GM21723 (cell line): ENCODE data around the gene SLC22A23.

Experiments used
- ATAC-seq: cut with Tn5 transposase; IDR thresholded peaks from one replicate; pipeline ENCODE4 v1.9.1; 2021; ENCODE audit warnings: mild to moderate bottlenecking, moderate library complexity; ENCODE audit not compliant: unreplicated experiment

Gene SLC22A23

DNA sequence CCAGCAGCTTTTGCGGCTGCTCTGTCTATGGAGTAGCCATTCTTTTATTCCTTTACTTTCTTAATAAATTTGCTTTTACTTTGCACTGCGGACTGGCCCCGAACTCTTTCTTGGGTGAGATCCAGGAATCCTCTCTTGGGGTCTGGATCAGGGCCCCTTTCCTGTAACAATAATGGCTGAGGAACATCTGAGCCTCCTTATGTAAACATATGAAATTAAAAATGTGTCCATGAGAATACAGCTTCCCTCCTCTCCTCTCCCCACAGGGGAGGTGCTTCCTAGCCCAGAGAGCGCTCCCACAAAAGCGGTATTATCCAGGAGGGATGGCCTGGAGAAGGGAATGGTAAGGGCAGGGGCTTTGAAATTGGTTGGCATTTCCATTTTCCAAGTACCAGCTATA, 117.0 kb downstream of the SLC22A23 start:
- ATAC-seq, result no peak

DNA sequence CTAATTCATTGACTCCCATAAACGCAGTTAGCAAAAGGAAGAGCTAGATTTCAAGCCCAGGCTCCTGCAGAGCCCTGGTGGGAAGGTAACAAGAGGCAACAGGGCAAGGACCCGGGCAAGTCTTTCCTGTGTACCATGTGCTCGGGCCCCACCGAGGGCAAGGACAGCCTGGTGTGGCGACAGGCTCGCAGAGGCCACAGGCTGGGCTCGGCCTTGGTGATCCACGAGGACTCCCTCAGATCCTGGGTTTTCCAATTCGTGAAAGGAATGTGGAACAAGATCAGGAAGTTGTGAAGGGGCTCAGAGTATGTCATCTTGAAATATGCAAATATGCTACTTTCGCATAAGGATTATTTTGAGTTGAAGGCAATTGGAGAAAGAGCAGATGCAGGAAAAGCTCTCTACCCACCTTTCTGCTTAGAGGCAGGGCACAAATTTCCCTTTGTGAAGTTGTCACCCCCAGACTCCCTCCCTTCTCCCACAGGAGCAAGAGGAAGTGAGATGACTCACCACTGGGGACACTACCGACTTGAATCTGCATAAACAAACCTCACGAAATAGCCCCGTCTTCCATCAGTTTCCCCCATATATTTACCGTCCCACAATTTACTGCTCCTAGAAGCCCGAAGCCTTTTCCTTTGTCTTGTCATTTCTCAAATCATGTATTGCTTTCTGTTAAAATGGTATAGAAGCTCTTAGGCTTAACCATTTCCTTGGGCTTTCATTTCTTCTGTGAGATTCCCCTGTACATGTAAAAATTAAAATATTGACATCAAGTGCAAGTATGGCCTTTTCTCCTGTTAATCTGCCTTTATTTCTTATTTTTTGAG, 119.1 kb downstream of the SLC22A23 start:
- peak; percentile 45 for ATAC-seq

DNA sequence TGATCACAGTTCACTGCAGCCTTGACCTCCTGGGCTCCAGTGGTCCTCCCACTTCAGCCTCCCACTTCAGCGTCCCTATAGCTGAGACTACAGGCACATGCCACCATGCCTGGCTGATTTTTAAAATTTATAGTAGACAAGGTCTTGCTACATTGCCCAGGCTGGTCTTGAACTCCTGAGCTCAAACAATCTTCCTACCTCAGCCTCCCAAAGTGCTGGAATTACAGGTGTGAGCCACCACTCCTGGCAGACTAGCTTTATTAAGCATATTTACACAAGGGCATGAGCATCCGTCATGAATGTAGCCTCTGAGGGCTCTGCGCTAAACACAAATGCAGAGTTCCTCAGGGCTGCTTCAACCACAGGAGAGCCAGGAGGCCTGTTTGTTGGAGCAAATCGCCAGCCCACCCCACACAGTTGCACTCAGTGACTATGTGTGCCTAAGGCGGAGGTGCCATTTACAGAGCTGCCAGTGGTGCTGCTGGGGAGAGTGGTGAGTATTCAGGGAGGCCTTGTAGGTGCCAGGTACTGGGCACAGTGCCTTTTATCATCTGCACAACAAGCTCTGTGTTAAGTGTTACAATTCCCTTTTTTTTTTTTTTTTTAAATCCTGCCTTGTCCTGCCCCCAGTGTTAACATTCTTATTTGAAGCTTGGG, 119.9 kb downstream of the SLC22A23 start:
- no peak for ATAC-seq

DNA sequence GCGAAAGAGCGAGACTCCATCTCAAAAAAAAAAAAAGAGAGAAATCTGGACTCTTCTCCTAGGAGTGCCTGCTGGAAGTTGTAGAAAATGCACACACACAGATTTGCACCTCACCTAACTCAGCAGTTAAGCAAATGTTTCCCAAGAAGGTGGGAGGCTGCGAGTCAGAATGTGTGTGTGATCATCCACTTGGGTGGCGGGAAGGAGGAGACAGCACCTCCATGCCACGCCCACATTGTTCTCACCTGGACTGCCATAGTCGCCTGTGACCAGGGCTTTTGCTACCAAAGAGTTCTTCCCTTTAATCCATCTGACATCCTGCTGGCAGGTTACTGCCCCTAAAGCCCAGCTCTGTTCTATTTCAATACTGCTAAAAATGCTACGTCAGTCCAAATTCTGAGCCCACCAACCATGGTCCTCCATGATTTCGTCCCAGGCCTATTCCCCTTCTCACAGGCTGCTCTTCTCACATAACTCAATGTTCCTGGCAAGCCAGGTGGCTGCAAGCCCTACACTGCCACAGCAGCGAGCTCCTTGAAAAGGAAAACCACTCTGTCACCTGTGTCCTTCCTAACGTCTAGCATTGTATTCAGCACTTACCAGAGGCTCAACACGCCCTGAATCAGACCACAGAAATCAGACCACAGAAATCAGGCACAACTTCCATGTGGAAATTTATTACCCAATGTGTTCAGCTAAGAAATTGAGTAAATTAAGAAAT, 120.6 kb downstream of the SLC22A23 start:
- ATAC-seq, result no peak

DNA sequence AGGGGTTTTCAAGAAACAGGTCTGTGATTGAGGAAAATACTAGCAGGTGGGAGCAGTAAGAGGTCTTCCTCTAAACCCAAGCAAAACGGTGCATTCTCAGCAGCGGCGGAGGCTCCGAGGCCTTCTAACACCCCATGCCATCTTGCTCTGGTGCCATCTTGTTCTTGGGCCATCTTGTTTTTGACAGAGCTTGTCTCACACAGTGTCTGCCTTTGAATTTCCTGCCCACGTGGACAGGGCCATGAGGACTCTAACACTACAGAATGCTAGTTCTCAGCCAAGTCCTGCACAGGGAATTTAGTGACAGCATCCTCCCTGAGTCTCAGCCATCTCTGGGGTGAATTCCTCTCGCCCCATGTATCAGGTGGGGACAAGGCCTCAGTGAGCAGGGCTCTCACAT, 121.7 kb downstream of the SLC22A23 start:
- ATAC-seq, result no peak

DNA sequence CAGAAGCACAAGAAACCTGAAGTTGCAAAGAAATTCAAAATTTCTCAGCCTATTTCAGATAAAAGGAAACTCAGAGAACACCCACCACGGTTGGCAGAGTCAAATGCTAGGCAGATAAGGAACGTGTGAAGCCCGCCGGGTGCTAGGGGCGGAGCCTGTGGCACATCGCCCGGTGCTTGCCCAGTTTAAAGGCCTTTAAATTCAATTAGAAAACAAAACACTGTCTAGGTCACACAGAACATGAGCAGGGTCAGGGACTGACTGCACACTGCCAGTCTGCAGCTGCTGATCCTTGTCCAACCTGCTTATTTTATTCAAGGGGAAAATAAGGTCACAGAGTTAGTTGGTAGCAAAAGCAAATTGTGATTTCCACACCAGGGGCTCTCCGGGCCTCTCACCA, 122.3 kb downstream of the SLC22A23 start:
- no peak for ATAC-seq

DNA sequence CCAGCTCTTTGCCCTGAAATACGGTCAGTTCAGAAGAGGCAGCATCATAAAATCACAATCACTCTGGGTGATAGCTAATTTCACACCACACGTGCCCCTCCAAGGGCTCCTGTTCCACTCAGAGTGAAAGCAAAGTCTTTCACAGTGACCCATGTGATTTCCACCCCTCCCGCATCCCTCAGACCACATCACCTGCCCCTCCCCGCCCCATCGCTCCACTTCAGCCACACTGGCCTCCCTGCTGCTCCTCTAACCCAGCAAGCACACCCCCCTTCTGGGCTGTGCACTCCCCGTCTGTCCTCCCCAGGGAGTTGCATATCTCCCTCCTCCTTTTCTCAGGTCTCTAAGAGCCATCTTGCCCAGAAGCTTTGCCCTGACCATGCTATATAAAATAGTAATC, 123.6 kb downstream of the SLC22A23 start:
- peak; percentile 70 for ATAC-seq

DNA sequence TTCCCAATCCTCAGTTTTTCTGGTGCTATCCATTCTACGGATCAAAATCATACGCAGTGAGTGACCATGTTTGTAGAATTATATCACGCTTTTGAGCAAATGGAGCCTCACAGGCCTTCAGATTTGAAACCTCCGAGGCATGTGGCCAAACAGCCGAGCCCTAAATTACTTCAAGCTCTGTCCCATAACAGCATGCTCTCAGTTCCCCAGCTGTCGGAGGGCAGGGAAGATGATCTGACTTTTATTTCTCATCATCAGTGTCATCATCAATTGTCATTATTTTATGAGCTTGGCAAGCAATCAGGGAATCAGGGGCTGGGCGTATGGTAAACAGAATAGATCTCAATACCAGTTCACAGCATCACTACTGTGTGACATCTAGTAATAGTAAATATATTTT, 124.9 kb downstream of the SLC22A23 start:
- no peak for ATAC-seq

DNA sequence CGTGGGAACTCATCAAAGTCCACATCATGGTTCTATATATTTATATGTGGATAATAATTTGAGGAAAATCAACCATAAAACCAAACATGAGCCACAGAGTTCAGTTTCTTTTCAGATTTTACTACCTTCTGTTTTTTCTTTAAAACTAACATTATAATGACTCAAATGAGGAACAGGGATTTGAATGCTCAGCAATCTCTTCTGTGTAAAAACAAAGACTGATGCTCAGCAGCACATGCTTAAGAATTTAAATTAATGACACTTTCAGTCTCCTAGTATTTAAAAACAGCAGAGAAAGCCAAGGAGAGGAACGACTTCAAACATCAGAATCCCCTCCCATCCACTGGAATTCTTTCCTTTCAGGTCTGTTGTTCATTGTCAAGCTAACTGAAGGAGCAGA, 125.4 kb downstream of the SLC22A23 start:
- ATAC-seq, result no peak

DNA sequence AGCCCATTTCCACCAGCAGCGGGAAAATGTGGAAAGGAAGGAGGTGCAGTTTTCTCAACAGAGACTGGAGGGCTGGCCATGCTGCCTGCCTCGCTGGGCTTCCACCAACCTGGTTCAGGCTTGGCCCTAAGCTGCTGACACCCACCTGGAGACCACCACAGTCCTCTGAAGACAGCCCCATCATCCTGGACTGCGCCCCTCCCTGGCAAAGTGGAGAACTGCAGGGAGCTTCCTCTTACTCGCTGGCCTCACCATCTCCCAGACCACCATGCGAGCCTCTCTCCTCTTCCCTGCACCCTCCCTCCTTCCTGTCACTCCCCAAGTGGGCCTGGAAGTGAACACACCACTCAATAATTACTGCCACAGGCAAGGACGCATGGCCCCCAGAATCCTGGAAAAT, 126.7 kb downstream of the SLC22A23 start:
- no peak for ATAC-seq

DNA sequence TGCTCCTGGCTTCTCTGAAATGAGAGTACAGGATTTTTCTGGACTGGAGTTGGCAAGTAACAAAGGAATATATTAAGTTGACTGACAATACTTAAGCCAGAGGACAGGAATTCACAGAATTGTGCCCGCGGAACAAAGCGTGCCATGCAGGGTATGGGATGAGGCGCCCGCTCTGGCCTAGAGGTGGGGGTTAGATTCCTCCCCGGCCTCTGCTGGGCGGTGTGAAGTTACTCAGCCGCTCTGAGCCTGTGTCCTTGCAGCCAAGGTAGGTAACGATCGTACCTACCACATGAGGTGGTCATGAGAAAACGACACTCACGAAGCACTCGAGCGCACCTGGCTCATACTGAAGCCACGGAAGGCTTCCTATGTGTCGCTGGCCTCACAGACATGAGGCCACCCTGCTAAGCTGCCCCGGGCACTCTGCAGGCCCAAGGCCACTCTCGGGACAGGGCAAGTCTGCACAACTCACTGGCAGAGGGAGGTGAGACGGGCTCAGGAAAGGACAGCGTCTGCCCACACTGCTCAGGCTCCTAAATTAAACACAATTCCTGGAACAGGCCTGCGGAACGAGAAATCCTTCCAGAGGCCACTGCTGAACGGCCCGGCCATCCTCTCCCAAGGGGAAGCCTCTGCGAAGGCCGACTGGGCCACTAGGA, 127.3 kb downstream of the SLC22A23 start:
- ATAC-seq, result no peak

DNA sequence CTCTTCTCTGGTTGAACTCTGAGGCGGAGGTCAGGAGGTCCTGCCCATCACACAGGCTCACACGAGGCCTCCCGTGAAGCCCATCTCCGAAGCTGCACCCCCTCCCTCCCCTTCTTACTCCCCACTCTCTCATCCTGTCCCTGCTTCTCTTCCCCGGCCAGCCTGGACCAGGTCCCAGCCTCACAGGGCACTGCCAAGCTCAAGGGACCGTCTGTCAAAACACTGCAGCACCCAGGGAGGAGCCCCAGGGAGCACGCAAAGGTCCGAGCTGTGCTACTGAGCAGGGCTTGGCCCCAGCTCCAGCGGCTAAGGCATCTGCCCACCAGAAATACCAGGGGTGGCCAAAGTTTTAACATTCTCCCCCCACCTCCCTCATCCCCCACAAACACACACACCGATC, 128.1 kb downstream of the SLC22A23 start:
- ATAC-seq, result no peak

DNA sequence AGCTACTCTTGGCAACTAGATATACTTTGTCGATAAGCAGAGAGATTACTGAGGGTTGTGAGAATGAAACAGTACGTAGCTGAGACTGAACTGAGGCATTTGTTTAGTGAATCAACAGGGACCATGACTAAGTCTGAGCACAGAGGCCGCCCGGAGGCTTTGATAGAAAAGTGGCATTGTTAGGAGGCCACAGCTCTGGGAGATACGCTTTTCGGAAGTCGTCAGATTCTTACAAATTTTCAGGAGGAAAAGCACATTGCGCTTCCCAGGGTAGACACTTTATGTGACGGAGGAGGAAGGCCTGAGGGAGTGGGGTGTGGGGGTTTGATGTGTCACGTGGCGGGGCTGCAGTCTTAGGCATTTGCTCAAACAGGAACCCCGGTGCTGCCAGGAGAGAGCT, 128.7 kb downstream of the SLC22A23 start:
- ATAC-seq, result no peak

DNA sequence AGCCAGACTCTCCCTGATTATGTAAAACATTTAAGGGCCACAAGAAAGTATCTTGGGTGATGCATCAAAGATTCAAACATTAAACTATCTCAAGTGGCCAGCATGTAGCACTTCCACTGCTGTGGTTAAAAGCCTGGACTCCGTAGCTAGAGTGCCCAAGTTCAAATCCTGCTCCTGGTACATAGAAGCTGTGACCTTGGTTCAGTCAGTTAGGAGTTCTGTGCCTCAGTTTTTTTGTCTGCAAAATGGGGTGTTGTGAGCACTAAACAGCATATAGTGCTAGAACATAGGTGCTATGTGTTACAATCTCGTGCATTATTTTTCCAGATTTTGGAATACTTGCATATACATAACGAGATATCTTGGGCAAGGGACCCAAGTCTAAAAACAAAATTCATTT, 129.4 kb downstream of the SLC22A23 start:
- ATAC-seq, result no peak

DNA sequence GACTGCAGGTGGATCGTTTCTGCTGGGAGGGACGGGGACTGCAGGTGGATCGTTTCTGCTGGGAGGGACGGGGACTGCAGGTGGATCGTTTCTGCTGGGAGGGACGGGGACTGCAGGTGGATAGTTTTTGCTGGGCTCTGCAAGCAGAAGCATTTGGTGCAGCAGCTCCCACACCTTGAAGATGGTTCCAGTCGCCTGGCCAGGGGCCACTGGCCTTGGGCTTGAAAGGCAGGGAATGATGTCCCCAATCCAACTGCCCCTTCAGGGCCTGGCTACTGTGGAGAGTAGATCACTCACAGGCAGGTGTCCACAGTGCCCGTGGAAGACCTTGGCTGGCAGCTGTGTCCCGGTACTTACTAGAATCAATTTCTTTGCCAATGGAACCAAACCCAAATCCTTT, 129.9 kb downstream of the SLC22A23 start:
- ATAC-seq, result no peak

DNA sequence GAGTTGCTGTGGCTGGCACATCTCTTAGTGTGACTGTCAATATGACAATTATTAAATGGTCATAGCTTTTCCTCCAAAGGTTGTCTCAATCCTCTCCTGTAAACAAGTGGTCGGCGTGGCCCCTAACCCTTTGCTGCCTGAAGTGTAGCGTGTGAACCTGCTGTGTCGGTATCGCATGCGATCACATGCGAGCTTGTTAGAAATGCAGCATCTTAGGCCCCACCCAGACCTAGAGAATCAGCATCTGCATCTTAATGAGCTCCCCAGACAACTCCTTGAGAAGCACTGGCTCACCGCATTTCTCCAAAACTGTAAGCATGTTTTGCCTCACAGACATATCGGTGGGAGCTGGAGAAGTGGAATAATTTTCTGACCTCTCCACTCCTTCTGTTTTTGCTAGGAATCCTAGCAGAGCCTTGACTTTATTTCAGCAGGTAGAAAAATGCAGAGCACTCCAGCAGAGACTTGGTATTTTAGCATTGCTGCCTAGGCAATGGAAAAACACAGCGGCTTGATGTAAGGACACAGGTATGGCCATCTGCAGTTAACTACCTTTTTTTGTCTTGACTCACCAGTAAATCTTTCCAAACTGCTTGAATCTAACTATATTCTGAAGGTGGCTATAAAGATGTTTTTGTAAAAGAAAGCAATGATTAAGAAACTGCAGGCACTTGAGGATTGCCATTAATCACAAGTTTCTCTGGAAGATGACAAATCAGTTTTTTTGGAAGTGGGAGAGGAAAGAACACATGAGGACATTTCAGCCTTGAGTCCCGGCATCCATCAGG, 130.5 kb downstream of the SLC22A23 start:
- no peak for ATAC-seq

DNA sequence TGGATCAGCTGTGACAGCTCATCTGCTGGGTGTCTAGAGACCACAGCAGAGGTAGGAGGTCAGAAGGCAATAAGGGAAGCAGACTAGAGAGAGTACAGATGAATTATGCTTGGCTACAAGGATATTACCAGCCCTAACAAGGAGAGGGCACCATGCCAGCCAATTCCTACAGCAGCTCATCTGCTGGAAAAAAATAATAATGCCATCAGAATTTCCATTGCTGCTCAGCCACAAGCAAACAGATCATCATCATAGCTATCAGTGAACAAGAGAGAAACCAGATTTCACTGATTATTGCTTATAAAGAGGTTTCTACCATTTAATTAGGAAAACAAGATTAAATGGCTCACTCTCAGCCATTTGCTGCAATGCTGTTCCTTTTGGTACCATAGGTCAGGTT, 131.6 kb downstream of the SLC22A23 start:
- no peak for ATAC-seq

DNA sequence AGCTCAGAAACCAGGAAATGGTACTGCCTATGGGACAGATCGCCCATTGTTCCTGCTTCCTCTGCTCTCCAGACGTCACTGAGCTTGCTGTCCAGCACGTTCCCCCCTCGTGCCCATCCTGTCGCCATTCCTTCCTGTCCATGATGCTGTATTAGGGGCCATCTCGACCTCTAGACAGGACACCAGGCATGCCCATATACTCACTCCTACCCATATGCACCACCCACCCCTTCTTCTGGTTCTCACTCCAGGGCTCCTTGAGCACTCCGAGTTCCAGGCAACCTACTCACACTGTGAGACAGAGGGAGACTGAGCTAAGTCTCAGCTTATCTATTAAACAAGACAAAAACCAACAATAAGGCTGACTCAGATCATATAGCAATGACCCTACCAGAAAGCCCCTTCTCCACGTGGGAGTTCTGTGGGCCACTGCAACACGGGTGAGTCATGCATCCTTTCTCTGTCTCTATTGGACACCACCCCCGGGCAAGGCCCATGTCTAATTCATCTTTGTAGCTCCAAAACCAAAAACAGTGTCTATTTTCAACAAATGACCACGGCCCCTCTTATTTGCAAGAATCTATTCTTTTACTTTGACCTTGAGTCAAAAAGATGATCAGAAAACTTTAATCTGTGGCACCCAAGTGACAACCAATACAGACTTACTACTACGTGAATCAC, 132.4 kb downstream of the SLC22A23 start:
- no peak for ATAC-seq

DNA sequence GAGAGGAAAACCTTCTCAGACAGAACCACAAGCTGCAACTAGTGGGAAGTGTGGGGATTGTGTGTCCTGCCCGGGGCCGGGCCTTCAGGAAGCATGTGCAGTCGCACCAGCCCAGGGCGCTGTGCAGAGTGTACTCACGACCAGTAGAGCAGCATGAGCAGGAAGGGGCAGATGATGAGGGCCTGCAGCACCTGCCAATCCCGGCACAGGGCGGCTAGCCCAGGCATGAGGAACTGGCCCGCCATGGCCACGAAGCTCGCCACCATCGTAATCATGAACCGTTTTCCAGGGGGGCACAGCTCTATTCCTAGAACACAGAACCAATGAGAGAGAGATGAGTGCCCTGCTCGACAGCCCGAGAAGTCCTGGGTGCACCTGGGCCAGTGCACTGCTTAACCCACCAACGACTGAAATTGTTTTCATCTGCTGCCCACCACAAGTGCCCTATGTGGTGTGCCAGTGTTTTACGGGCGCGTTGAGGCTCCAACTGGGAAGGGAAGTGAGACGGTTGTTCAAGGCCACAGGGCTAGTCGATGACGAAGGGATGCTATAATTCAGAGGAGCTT, 133.1 kb downstream of the SLC22A23 start:
- ATAC-seq, result no peak

DNA sequence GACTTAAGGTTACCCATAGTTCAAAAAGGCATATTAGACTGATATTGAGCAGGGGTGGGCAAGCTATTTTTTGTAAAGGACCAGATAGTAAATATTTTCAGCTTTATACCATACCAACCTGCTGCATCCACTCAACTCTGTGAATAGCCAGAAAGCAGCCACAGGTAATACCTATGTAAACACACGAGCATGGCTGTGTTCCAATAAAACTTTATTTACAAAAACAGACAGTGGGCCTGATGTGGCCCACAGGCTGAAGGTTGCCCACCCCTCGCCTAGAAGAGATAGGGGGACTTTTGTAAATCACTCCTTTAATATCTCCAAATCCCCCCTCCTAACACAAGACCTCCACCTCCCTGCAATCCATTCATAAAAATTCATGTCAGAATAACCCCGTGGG, 133.7 kb downstream of the SLC22A23 start:
- ATAC-seq, result no peak
